Adrenal gland (tissue), 5 donors: ENCODE data around the gene ZCCHC14.

Experiments used
- POLR2A ChIP-seq, 2 donors: fragments of 450-650 bp; IDR thresholded peaks; one replicate each; pipeline ENCODE4 v1.6.1; 2017; ENCODE audit warnings: antibody characterized with exemption in 2 of 2, mild to moderate bottlenecking in 2 of 2, moderate library complexity in 1 of 2
- TF ChIP-seq, protein P1 (sequence below), 6 experiments: fragments of 450-650 bp in 4 of 6; fragments of 200-600 bp in 2 of 6; sonication (generic) in 1 of 6; IDR thresholded peaks; 1 replicate in 5 of 6; 2 replicates in 1 of 6; pipeline versions ENCODE4 v1.5.1 to v1.8.0; 2016 to 2021; ENCODE audit warnings: antibody characterized with exemption in 6 of 6, mild to moderate bottlenecking in 2 of 6, moderate library complexity in 1 of 6
- donor health status: DM: no; HTN: no; CAD: no.

DNA sequence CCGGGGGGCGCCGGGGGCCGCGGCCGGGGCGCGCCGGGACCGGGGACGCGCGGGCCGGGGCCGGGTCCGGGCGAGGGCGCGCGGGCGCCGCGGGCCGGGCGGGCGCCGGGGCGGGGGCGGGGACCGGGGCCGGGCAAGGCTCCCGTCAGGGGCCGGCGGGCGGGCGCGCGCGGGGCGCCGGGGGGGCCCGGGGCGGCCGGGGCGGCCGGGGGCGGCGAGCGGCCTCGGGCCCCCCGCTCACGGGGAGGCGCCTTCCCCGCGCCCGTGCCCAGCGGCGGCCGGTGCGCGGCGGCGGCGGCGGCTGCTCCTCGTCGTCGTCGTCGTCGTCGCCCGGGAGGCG lies 563 bp downstream of the ZCCHC14 start:
- TF ChIP-seq, protein P1, sequence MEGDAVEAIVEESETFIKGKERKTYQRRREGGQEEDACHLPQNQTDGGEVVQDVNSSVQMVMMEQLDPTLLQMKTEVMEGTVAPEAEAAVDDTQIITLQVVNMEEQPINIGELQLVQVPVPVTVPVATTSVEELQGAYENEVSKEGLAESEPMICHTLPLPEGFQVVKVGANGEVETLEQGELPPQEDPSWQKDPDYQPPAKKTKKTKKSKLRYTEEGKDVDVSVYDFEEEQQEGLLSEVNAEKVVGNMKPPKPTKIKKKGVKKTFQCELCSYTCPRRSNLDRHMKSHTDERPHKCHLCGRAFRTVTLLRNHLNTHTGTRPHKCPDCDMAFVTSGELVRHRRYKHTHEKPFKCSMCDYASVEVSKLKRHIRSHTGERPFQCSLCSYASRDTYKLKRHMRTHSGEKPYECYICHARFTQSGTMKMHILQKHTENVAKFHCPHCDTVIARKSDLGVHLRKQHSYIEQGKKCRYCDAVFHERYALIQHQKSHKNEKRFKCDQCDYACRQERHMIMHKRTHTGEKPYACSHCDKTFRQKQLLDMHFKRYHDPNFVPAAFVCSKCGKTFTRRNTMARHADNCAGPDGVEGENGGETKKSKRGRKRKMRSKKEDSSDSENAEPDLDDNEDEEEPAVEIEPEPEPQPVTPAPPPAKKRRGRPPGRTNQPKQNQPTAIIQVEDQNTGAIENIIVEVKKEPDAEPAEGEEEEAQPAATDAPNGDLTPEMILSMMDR (IDR thresholded peaks at IDR 0.05), result no peak
- no peak for TF ChIP-seq POLR2A (IDR thresholded peaks at IDR 0.05)
